ENCODE measurements around the gene KLK4.

The KLK4 gene

GRCh38 chr19:50877338-50877737, 33.9 kb downstream of the KLK4 start:
- no peak for DNase-seq

DNA sequence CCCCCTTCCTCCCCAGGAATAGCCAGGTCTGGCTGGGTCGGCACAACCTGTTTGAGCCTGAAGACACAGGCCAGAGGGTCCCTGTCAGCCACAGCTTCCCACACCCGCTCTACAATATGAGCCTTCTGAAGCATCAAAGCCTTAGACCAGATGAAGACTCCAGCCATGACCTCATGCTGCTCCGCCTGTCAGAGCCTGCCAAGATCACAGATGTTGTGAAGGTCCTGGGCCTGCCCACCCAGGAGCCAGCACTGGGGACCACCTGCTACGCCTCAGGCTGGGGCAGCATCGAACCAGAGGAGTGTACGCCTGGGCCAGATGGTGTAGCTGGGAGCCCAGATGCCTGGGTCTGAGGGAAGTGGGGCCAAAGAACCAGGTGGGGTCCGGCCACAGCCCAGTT, 34.7 kb downstream of the KLK4 start:
- no peak for DNase-seq

DNA sequence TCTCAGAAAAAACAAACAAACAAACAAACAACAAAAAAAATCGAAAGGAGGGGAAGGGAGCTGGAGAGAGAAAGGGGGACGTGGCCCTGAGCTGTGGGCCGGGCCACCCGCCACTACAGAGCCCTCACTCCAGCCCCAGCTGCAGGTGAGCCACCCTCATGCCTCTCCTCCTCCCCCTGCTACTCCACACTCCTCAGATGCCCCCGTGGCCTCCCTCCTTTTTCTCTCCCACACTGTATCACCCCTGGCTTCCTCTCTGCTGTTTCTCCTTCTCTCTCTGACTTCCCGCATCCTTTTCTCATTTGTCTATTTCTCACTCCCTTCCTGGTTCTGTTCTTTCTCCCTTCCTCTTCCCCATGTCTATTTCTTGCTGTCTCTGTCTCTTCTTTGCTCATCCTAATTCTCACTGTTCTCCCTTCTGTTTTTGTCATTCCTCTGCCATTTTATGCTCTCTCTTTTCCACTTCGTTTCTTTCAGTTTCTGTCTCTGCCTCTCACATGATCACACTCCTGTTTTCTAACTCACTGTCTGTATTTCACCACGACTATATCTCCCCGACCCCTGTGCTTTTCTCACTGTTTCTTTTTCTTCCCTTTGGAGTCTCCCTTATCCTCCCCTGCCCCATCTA, 35.3 kb downstream of the KLK4 start:
- no peak for DNase-seq

GRCh38 chr19:50874211-50874610, 37.0 kb downstream of the KLK4 start:
- no peak for DNase-seq

DNA sequence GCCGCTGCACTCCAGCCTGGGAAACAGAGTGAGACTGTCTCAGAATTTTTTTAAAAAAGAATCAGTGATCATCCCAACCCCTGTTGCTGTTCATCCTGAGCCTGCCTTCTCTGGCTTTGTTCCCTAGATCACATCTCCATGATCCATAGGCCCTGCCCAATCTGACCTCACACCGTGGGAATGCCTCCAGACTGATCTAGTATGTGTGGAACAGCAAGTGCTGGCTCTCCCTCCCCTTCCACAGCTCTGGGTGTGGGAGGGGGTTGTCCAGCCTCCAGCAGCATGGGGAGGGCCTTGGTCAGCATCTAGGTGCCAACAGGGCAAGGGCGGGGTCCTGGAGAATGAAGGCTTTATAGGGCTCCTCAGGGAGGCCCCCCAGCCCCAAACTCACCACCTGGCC, 38.1 kb downstream of the KLK4 start, which contains the start of gene KLK2:
Gene KLK2, plus strand, starts transcription at position 384 of the 400 bp plus-strand sequence. CDS start 35 bp downstream, outside the sequence.
- no peak for DNase-seq

GRCh38 chr19:50870417-50871089, 40.6 kb downstream of the KLK4 start:
- no peak for DNase-seq

DNA sequence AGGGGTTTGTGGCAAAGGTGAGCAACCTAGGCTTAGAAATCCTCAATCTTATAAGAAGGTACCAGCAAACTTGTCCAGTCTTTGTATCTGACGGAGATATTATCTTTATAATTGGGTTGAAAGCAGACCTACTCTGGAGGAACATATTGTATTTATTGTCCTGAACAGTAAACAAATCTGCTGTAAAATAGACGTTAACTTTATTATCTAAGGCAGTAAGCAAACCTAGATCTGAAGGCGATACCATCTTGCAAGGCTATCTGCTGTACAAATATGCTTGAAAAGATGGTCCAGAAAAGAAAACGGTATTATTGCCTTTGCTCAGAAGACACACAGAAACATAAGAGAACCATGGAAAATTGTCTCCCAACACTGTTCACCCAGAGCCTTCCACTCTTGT, 41.7 kb downstream of the KLK4 start:
- no peak for DNase-seq

DNA sequence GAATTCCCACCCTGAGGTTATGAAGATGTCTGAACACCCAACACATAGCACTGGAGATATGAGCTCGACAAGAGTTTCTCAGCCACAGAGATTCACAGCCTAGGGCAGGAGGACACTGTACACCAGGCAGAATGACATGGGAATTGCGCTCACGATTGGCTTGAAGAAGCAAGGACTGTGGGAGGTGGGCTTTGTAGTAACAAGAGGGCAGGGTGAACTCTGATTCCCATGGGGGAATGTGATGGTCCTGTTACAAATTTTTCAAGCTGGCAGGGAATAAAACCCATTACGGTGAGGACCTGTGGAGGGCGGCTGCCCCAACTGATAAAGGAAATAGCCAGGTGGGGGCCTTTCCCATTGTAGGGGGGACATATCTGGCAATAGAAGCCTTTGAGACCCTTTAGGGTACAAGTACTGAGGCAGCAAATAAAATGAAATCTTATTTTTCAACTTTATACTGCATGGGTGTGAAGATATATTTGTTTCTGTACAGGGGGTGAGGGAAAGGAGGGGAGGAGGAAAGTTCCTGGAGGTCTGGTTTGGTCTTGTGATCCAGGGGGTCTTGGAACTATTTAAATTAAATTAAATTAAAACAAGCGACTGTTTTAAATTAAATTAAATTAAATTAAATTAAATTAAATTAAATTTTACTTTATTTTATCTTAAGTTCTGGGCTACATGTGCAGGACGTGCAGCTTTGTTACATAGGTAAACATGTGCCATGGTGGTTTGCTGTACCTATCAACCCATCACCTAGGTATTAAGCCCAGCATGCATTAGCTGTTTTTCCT, 49.5 kb downstream of the KLK4 start:
- DNase-seq, result no peak

- no peak for DNase-seq
Measured at GRCh38 chr19:50861010-50861409, 50.2 kb downstream of the KLK4 start.

DNA sequence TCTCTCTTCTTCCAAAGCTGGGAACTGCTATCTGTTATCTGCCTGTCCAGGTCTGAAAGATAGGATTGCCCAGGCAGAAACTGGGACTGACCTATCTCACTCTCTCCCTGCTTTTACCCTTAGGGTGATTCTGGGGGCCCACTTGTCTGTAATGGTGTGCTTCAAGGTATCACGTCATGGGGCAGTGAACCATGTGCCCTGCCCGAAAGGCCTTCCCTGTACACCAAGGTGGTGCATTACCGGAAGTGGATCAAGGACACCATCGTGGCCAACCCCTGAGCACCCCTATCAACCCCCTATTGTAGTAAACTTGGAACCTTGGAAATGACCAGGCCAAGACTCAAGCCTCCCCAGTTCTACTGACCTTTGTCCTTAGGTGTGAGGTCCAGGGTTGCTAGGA, 51.3 kb downstream of the KLK4 start:
- no peak for DNase-seq

DNA sequence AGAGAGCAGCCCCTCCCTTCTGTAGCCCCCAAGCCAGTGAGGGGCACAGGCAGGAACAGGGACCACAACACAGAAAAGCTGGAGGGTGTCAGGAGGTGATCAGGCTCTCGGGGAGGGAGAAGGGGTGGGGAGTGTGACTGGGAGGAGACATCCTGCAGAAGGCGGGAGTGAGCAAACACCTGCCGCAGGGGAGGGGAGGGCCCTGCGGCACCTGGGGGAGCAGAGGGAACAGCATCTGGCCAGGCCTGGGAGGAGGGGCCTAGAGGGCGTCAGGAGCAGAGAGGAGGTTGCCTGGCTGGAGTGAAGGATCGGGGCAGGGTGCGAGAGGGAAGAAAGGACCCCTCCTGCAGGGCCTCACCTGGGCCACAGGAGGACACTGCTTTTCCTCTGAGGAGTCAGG, 52.3 kb downstream of the KLK4 start:
- no peak for DNase-seq

GRCh38 chr19:50857366-50857765, 53.8 kb downstream of the KLK4 start:
- no peak for DNase-seq

All from activated naive CD4-positive, alpha-beta T cell treated with Interleukin-2 at 50 U/mL for 16 hours (primary cell).